Measurements from ENCODE around the gene ZNF511. TPM values are rescaled to one million over a fixed set of nuclear protein-coding genes. Genes with fewer than 3 reads are reported as not detected.

The ZNF511 gene
- total and polyA plus RNA-seq, 2 donors = 20.6 to 39.1 TPM

DNA sequence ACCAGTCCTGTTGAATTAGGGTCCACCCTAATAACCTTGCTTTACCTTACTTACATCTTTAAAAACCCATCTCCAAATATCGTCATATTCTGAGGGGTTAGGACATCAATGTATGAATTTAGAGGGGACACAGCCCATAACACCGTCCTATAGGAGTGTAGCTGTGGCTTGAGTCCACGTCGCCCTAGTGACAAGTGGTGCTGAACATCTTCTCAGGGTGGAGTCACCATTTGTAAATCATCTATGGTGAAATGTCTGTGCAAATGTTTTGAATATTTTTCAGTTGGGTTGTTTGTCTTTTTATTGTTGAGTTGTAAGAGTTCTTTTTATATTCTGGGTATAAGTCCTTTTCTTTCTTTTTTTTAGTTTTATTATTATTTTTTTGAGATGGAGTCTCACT is 33.3 kb downstream of the ZNF511 start:
- H3K27me3 ChIP-seq (ENCODE audit: control insufficient read depth in 2 of 2, insufficient read depth in 1 of 2, low read length in 1 of 2) = peaks cover 5 to 62% of the 10 kb centered on the region in 2 donors

GRCh38 chr10:133342942-133343341 is 34.2 kb downstream of the ZNF511 start:
- Histone ChIP-seq H3K36me3 (ENCODE audit: control insufficient read depth in 2 of 2, insufficient read depth in 2 of 2, low read length in 1 of 2) (no peaks in the 10 kb centered on the region), H3K9me3 (ENCODE audit: control insufficient read depth in 2 of 2, insufficient read depth in 1 of 2, low read length in 1 of 2) (peaks cover 0 to 4% of the 10 kb centered on the region in 2 donors), H3K4me3 (ENCODE audit: low read length in 2 of 2) (no peak overlapping the region), H3K27me3 (ENCODE audit: control insufficient read depth in 2 of 2, insufficient read depth in 1 of 2, low read length in 1 of 2) (peaks cover 6 to 61% of the 10 kb centered on the region in 2 donors), H3K4me1 (ENCODE audit: control insufficient read depth in 2 of 2, insufficient read depth in 2 of 2, low read length in 2 of 2) (no peaks in the 10 kb centered on the region), H3K27ac (ENCODE audit: low read depth in 1 of 2, low read length in 1 of 2) (no peak overlapping the region)
- no peak for DNase-seq (ENCODE audit: low read depth in 6 of 9, low spot score in 9 of 9)
- 85% methylated on average over 8 of the region's 8 CpGs for WGBS

More for the DNA sequence above, 33.3 kb downstream of the ZNF511 start:
- Histone ChIP-seq H3K4me3 (ENCODE audit: low read length in 2 of 2) (no peak overlapping the region), H3K27ac (ENCODE audit: low read depth in 1 of 2, low read length in 1 of 2) (no peak overlapping the region), H3K36me3 (ENCODE audit: control insufficient read depth in 2 of 2, insufficient read depth in 2 of 2, low read length in 1 of 2) (no peaks in the 10 kb centered on the region), H3K9me3 (ENCODE audit: control insufficient read depth in 2 of 2, insufficient read depth in 1 of 2, low read length in 1 of 2) (peaks cover 0 to 5% of the 10 kb centered on the region in 2 donors), H3K4me1 (ENCODE audit: control insufficient read depth in 2 of 2, insufficient read depth in 2 of 2, low read length in 2 of 2) (peaks cover 2 to 6% of the 10 kb centered on the region in 2 donors)
- no peak for DNase-seq (ENCODE audit: low read depth in 6 of 9, low spot score in 9 of 9)
- 90% methylated on average over 4 of the region's 4 CpGs for whole genome bisulfite sequencing

DNA sequence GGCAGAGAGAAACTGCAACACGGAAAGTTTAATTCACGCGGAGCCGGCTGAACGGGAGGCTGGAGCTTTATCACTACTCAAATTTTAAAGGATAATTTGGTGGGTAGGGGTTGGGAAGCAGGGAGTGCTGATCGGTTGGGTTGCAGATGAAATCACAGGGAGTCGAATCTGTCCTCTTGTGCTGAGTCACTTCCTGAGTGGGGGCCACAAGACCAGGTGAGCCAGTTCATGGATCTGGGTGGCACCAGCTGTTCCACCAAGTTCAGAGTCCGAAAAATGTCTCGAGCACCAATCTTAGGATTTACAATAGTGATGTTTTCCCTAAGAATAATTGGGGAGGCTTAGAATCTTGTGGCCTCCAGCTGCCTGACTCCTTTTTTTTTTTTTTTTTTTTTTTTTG is 34.8 kb downstream of the ZNF511 start:
- whole genome bisulfite sequencing = 61% methylated on average over 9 of the region's 9 CpGs

DNA sequence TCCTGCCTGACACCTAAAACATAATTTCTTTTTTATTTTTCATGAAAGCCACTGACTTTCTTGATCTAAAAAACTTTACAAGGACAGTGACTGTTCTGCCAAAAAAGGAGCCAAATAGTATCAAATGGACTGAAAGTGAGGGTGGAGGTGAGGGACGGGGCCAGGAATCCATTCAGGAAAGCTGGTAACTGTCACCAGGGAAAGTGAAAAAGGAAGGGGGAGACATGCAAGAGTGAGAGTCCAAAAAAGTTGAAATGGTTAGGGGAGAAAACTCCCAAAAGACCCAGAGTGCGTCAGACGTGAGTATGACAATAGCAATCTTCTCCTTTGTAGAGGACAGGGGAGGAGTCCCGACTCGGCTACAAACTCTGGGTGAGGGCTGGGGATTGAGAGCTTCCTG is 35.5 kb downstream of the ZNF511 start:
- Histone ChIP-seq H3K4me3 (ENCODE audit: low read length in 2 of 2) (no peak overlapping the region), H3K36me3 (ENCODE audit: control insufficient read depth in 2 of 2, insufficient read depth in 2 of 2, low read length in 1 of 2) (no peaks in the 10 kb centered on the region), H3K4me1 (ENCODE audit: control insufficient read depth in 2 of 2, insufficient read depth in 2 of 2, low read length in 2 of 2) (no peaks in the 10 kb centered on the region), H3K27ac (ENCODE audit: low read depth in 1 of 2, low read length in 1 of 2) (no peak overlapping the region), H3K9me3 (ENCODE audit: control insufficient read depth in 2 of 2, insufficient read depth in 1 of 2, low read length in 1 of 2) (peaks cover 0 to 4% of the 10 kb centered on the region in 2 donors), H3K27me3 (ENCODE audit: control insufficient read depth in 2 of 2, insufficient read depth in 1 of 2, low read length in 1 of 2) (peaks cover 9 to 54% of the 10 kb centered on the region in 2 donors)
- no peak for DNase-seq (ENCODE audit: low read depth in 6 of 9, low spot score in 9 of 9)
- WGBS = 78% methylated on average over 5 of the region's 5 CpGs

More for the DNA sequence above, 34.8 kb downstream of the ZNF511 start:
- no peak for DNase-seq (ENCODE audit: low read depth in 6 of 9, low spot score in 9 of 9)
- Histone ChIP-seq H3K4me1 (ENCODE audit: control insufficient read depth in 2 of 2, insufficient read depth in 2 of 2, low read length in 2 of 2) (no peaks in the 10 kb centered on the region), H3K9me3 (ENCODE audit: control insufficient read depth in 2 of 2, insufficient read depth in 1 of 2, low read length in 1 of 2) (peaks cover 0 to 4% of the 10 kb centered on the region in 2 donors), H3K36me3 (ENCODE audit: control insufficient read depth in 2 of 2, insufficient read depth in 2 of 2, low read length in 1 of 2) (no peaks in the 10 kb centered on the region), H3K4me3 (ENCODE audit: low read length in 2 of 2) (no peak overlapping the region), H3K27me3 (ENCODE audit: control insufficient read depth in 2 of 2, insufficient read depth in 1 of 2, low read length in 1 of 2) (peaks cover 9 to 58% of the 10 kb centered on the region in 2 donors), H3K27ac (ENCODE audit: low read depth in 1 of 2, low read length in 1 of 2) (no peak overlapping the region)

DNA sequence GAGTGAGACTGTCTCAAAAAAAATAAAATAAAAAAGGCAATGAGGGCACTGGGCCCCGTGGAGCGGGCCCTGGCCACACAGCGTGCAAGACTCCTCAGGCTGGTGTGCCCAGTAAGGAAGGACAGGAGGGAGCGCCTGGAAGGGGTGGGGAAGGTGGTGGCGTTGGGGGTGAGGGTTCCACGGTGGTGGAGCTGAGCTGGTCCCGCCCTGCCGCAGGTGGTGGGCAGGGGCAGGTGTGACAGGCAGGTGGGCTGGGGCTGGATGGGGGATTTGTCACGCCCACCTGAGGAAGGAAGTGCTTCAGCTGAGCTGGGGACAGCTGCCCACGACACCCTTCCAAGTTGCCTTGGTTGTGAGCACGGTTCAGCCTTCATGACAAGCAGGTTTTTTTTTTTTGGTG is 37.7 kb downstream of the ZNF511 start:
- DNase-seq (ENCODE audit: low read depth in 6 of 9, low spot score in 9 of 9) = no peak
- 52% methylated on average over 11 of the region's 11 CpGs for WGBS
- Histone ChIP-seq H3K27me3 (ENCODE audit: control insufficient read depth in 2 of 2, insufficient read depth in 1 of 2, low read length in 1 of 2) (peaks cover 7 to 45% of the 10 kb centered on the region in 2 donors), H3K9me3 (ENCODE audit: control insufficient read depth in 2 of 2, insufficient read depth in 1 of 2, low read length in 1 of 2) (peaks cover 0 to 4% of the 10 kb centered on the region in 2 donors), H3K27ac (ENCODE audit: low read depth in 1 of 2, low read length in 1 of 2) (no peak overlapping the region), H3K36me3 (ENCODE audit: control insufficient read depth in 2 of 2, insufficient read depth in 2 of 2, low read length in 1 of 2) (no peaks in the 10 kb centered on the region), H3K4me1 (ENCODE audit: control insufficient read depth in 2 of 2, insufficient read depth in 2 of 2, low read length in 2 of 2) (no peaks in the 10 kb centered on the region), H3K4me3 (ENCODE audit: low read length in 2 of 2) (no peak overlapping the region)

- Histone ChIP-seq H3K9me3 (ENCODE audit: control insufficient read depth in 2 of 2, insufficient read depth in 1 of 2, low read length in 1 of 2) (peaks cover 0 to 4% of the 10 kb centered on the region in 2 donors), H3K4me3 (ENCODE audit: low read length in 2 of 2) (no peak overlapping the region), H3K4me1 (ENCODE audit: control insufficient read depth in 2 of 2, insufficient read depth in 2 of 2, low read length in 2 of 2) (no peaks in the 10 kb centered on the region), H3K27ac (ENCODE audit: low read depth in 1 of 2, low read length in 1 of 2) (no peak overlapping the region), H3K36me3 (ENCODE audit: control insufficient read depth in 2 of 2, insufficient read depth in 2 of 2, low read length in 1 of 2) (no peaks in the 10 kb centered on the region), H3K27me3 (ENCODE audit: control insufficient read depth in 2 of 2, insufficient read depth in 1 of 2, low read length in 1 of 2) (peaks cover 7 to 36% of the 10 kb centered on the region in 2 donors)
- WGBS = 68% methylated on average over 16 of the region's 16 CpGs
- no peak for DNase-seq (ENCODE audit: low read depth in 6 of 9, low spot score in 9 of 9)
Observed at GRCh38 chr10:133347710-133348517, 39.2 kb downstream of the ZNF511 start.

- Histone ChIP-seq H3K27ac (ENCODE audit: low read depth in 1 of 2, low read length in 1 of 2) (no peak overlapping the region), H3K27me3 (ENCODE audit: control insufficient read depth in 2 of 2, insufficient read depth in 1 of 2, low read length in 1 of 2) (peaks cover 3 to 28% of the 10 kb centered on the region in 2 donors), H3K4me3 (ENCODE audit: low read length in 2 of 2) (no peak overlapping the region), H3K4me1 (ENCODE audit: control insufficient read depth in 2 of 2, insufficient read depth in 2 of 2, low read length in 2 of 2) (no peaks in the 10 kb centered on the region), H3K36me3 (ENCODE audit: control insufficient read depth in 2 of 2, insufficient read depth in 2 of 2, low read length in 1 of 2) (no peaks in the 10 kb centered on the region), H3K9me3 (ENCODE audit: control insufficient read depth in 2 of 2, insufficient read depth in 1 of 2, low read length in 1 of 2) (peaks cover 0 to 4% of the 10 kb centered on the region in 2 donors)
- 91% methylated on average over 8 of the region's 8 CpGs for WGBS
- no peak for DNase-seq (ENCODE audit: low read depth in 6 of 9, low spot score in 9 of 9)
Observed at GRCh38 chr10:133349160-133349568, 40.5 kb downstream of the ZNF511 start.

GRCh38 chr10:133349577-133350011 is 40.9 kb downstream of the ZNF511 start:
- 83% methylated on average over 9 of the region's 9 CpGs for WGBS
- peaks cover 3 to 27% of the 10 kb centered on the region in 2 donors for H3K27me3 ChIP-seq (ENCODE audit: control insufficient read depth in 2 of 2, insufficient read depth in 1 of 2, low read length in 1 of 2)
- DNase-seq (ENCODE audit: low read depth in 6 of 9, low spot score in 9 of 9) = no peak
- H3K36me3 ChIP-seq (ENCODE audit: control insufficient read depth in 2 of 2, insufficient read depth in 2 of 2, low read length in 1 of 2) = no peaks in the 10 kb centered on the region
- H3K4me1 ChIP-seq (ENCODE audit: control insufficient read depth in 2 of 2, insufficient read depth in 2 of 2, low read length in 2 of 2) = no peaks in the 10 kb centered on the region
- H3K4me3 ChIP-seq (ENCODE audit: low read length in 2 of 2) = no peak overlapping the region
- no peak overlapping the region for H3K27ac ChIP-seq (ENCODE audit: low read depth in 1 of 2, low read length in 1 of 2)
- H3K9me3 ChIP-seq (ENCODE audit: control insufficient read depth in 2 of 2, insufficient read depth in 1 of 2, low read length in 1 of 2) = peaks cover 0 to 4% of the 10 kb centered on the region in 2 donors

GRCh38 chr10:133350283-133350949 is 41.7 kb downstream of the ZNF511 start:
- H3K27me3 ChIP-seq (ENCODE audit: control insufficient read depth in 2 of 2, insufficient read depth in 1 of 2, low read length in 1 of 2) = peaks cover 3 to 20% of the 10 kb centered on the region in 2 donors
- WGBS = 92% methylated on average over 12 of the region's 12 CpGs
- no peak overlapping the region for H3K27ac ChIP-seq (ENCODE audit: low read depth in 1 of 2, low read length in 1 of 2)
- H3K4me3 ChIP-seq (ENCODE audit: low read length in 2 of 2) = no peak overlapping the region
- peaks cover 0 to 1% of the 10 kb centered on the region in 2 donors for H3K9me3 ChIP-seq (ENCODE audit: control insufficient read depth in 2 of 2, insufficient read depth in 1 of 2, low read length in 1 of 2)
- no peaks in the 10 kb centered on the region for H3K36me3 ChIP-seq (ENCODE audit: control insufficient read depth in 2 of 2, insufficient read depth in 2 of 2, low read length in 1 of 2)
- DNase-seq (ENCODE audit: low read depth in 6 of 9, low spot score in 9 of 9) = no peak
- no peaks in the 10 kb centered on the region for H3K4me1 ChIP-seq (ENCODE audit: control insufficient read depth in 2 of 2, insufficient read depth in 2 of 2, low read length in 2 of 2)

Data from thymus (tissue), 11 donors.